SK-N-MC (cell line): ENCODE results near the gene ASCC1.

Experiments used
- EZH2 ChIP-seq: fragments of 200-600 bp; sonication (generic); IDR thresholded peaks from one replicate; pipeline ENCODE4 v1.6.1; 2017; ENCODE audit warnings: antibody characterized with exemption
- FOXP2 ChIP-seq: optimal IDR thresholded peaks from 2 replicates; pipeline ENCODE3; 2011; ENCODE audit warnings: mild to moderate bottlenecking, moderate library complexity; ENCODE audit not compliant: insufficient read depth; ENCODE audit errors: extremely low read length, control extremely low read depth
- POLR2AphosphoS5 ChIP-seq: IDR thresholded peaks from 2 replicates; pipeline ENCODE4 v1.6.1; 2012; ENCODE audit warnings: mild to moderate bottlenecking, low read depth, low read length, borderline replicate concordance

- TF ChIP-seq POLR2AphosphoS5 (no peak), EZH2 (no peak), FOXP2 (no peak)
Measured at GRCh38 chr10:72098836-72099599, 117.1 kb downstream of the ASCC1 start.
